NCI-H446 treated with DMSO at 0.1 percent for 48 hours (cell line): Measurements from ENCODE around the gene KHSRP.

ENCODE experiments used
- DNase-seq: peaks from one replicate; lab custom pipeline; 2025; lab: John Stamatoyannopoulos, UW

KHSRP gene

GRCh38 chr19:6392221-6393073 lies 32.2 kb downstream of the KHSRP start:
- no peak for DNase-seq

- DNase-seq: no peak
These were observed 37.2 kb downstream of the KHSRP start for GRCh38 chr19:6387372-6387771.

DNA sequence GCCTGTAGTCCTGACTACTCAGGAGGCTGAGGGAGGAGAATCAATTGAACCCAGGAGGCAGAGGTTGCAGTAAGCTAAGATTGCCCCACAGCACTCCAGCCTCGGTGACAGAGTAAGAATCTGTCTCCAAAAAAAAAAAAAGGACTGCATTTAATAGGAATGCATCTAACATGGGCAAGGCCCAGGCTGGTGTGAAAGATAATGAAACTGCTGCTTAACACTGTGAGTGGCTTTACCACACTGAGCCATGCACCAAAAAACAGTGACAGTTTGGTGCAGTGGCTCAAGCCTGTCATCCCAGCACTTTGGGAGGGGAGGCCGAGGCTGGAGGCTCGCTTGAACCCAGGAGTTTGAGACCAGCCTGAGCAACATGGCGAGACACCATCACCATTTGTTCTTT lies 40.2 kb downstream of the KHSRP start:
- no peak for DNase-seq

DNA sequence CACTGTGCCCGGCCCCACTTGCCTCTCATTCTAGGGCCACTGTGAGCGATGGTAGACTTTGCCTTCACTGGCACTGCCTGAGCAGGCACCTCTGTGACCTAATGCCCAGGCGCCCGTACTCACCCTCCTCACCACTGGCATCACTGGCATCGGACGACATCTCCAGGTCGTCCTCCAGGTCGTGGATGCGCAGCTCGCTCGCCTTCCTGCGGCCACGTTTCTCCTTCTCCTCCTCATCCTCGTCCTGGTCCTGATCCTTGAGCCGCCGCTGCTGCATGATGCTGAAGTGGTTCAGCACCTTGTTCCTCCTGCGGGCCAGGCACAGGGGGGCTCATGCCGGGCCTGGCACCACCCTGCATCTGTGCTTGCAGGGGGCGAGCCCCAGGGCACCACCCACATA lies 41.4 kb downstream of the KHSRP start:
- DNase-seq: no peak

GRCh38 chr19:6381030-6381750 lies 43.4 kb downstream of the KHSRP start:
- DNase-seq: no peak

GRCh38 chr19:6379744-6380143 lies 44.9 kb downstream of the KHSRP start:
- DNase-seq: no peak

- no peak for DNase-seq
These were observed 46.1 kb downstream of the KHSRP start for GRCh38 chr19:6378486-6378885.

- DNase-seq: no peak
These were observed 46.6 kb downstream of the KHSRP start for GRCh38 chr19:6378041-6378440.

- DNase-seq: no peak
These were observed 48.0 kb downstream of the KHSRP start for GRCh38 chr19:6376512-6377190.

- no peak for DNase-seq
These were observed 49.1 kb downstream of the KHSRP start, which contains the start of gene PSPN for GRCh38 chr19:6375411-6376010. TSS of gene PSPN (minus strand) at chr19:6375933. CDS start at chr19:6375849, 84 bp downstream.

- DNase-seq: no peak
These were observed 49.8 kb downstream of the KHSRP start for GRCh38 chr19:6374711-6375410.

DNA sequence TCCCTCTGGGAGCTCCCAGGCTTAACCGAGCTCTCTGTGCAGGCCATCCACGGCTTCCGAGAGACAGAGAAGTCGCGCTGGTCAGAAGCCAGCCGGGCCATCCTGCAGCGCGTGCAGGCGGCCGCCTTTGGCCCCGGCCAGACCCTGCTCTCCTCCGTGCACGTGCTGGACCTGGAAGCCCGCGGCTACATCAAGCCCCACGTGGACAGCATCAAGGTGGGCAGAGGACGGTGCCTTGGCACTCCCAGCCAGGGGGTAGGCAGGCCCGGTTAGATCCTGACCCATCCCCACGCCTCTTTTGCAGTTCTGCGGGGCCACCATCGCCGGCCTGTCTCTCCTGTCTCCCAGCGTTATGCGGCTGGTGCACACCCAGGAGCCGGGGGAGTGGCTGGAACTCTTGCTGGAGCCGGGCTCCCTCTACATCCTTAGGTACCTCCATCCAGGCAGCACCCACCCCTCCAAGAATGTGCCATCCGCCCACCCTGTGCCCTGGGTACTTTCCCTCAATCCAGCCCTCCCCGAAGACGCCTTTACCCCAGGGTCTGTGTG lies 50.4 kb downstream of the KHSRP start:
- DNase-seq: no peak

- no peak for DNase-seq
These were observed 50.9 kb downstream of the KHSRP start for GRCh38 chr19:6373813-6374108.

GRCh38 chr19:6373096-6373812 lies 51.4 kb downstream of the KHSRP start:
- DNase-seq: peak; percentile 97

DNA sequence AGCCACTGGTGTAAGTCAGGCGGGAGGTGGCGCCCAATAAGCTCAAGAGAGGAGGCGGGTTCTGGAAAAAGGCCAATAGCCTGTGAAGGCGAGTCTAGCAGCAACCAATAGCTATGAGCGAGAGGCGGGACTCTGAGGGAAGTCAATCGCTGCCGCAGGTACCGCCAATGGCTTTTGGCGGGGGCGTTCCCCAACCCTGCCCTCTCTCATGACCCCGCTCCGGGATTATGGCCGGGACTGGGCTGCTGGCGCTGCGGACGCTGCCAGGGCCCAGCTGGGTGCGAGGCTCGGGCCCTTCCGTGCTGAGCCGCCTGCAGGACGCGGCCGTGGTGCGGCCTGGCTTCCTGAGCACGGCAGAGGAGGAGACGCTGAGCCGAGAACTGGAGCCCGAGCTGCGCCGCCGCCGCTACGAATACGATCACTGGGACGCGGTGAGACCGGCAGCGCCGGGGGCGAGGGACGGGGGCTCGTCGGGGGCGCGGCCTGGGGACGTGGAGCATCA lies 52.0 kb downstream of the KHSRP start, which contains the start of gene ALKBH7:
Gene ALKBH7 (plus strand): TSS at position 201 of the 502 bp plus-strand sequence. CDS start 27 bp downstream, at position 228.
- DNase-seq: peak; percentile 100

GRCh38 chr19:6364353-6364752 lies 60.3 kb downstream of the KHSRP start:
- DNase-seq: no peak
